ENCODE measurements around the gene AOC3. TPM values are rescaled to one million over a fixed set of nuclear protein-coding genes. Genes with fewer than 3 reads are reported as not detected.
A peak's percentile ranks its signal among the peaks of the same experiment; 100 is the strongest.

Gene AOC3
- total and polyA plus RNA-seq, 2 donors (not counting 3 experiments of a cell fraction or from before 2014, with no cell fraction given): 0.11 to 0.27 TPM

DNA sequence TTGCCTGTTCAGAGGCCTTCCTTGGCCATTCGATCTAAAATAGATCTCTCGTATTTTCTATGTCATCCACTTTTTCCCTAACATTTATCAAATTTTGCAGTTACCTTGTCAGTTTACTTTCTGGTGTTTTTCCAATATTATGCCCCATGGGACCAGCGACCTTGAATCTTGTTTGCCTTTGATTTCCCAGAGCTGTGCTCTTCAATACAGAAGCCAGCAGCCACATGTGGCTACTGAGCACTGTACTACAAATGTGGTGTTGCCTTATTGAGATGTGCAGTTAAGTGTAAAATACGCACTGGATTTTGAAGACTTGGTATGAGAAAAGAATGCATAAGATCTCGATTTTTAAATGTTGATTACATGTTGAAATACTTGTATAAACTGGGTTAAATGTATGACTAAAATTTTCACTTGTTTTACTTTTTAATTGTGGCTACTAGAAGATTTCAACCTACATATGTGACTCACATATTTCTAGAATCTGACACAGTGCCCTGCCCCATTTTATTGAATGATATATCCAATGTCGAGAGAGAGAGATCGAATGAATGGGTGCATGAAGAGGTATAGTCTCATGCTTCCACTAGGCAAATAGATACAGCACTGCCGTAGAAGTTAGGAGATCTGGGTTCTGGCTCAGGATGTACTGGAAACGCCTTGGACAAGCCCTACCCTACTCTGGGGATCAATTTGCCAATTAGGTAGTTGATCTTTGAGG lies 18.6 kb upstream of the AOC3 start:
- Histone ChIP-seq H4K20me1 (replicated peaks; ENCODE audit: control insufficient read depth, extremely low read depth, insufficient read depth, low read length) (no peaks in the 10 kb centered on the region), H3K79me2 (ENCODE audit: control insufficient read depth, insufficient read depth, low read length) (peaks cover 24% of the 10 kb centered on the region), H3K4me1 (ENCODE audit: control insufficient read depth, extremely low read depth, insufficient read depth, low read length) (peaks cover 17% of the 10 kb centered on the region), H2AFZ (ENCODE audit: low read depth, low read length) (peak overlapping the region; percentile 68), H3K4me3 (replicated peaks in 1 of 3; ENCODE audit: insufficient read depth in 1 of 3, low read depth in 1 of 3, low read length in 3 of 3) (peak overlapping the region; percentile 58 to 81 (median 80)), H3K4me2 (ENCODE audit: insufficient read depth, low read length) (peak overlapping the region; percentile 68), H3K9me3 (replicated peaks; ENCODE audit: control insufficient read depth, insufficient read depth, low read length) (no peaks in the 10 kb centered on the region), H3K27me3 (ENCODE audit: control insufficient read depth in 2 of 2, insufficient read depth in 2 of 2, low read length in 2 of 2) (peaks cover 6 to 10% of the 10 kb centered on the region in 2 experiments), H3K27ac (ENCODE audit: insufficient read depth, low read depth, low read length) (peak overlapping the region; percentile 71), H3K36me3 (ENCODE audit: control insufficient read depth in 2 of 2, extremely low read depth in 1 of 2, insufficient read depth in 2 of 2, low read length in 2 of 2) (peaks cover 2 to 6% of the 10 kb centered on the region in 2 experiments), H3K9ac (replicated peaks; ENCODE audit: extremely low read depth, insufficient read depth, low read length) (peak overlapping the region; percentile 86), H3K9me1 (replicated peaks; ENCODE audit: control insufficient read depth, extremely low read depth, insufficient read depth, low read length) (no peaks in the 10 kb centered on the region)
- POLR2A ChIA-PET: no interaction called here
- DNase-seq (ENCODE audit: low read depth, low spot score) (no peak), FAIRE-seq (no peak)
- no TSS peak for BruUV-seq (replicated peaks)
- CTCF ChIA-PET: interaction anchor here (0.8 to 2.1 kb wide), 3 partner anchors 8 to 254 kb away, joined by 3 to 18 read pairs (median 3); partner anchors contain the start of genes BECN1 and PSMC3IP
- dilution Hi-C loops (cut with MboI; ENCODE audit: extremely low pct_ligation_motif_present, low sequenced_read_pairs): no loop called here
- TF ChIP-seq, protein P1, sequence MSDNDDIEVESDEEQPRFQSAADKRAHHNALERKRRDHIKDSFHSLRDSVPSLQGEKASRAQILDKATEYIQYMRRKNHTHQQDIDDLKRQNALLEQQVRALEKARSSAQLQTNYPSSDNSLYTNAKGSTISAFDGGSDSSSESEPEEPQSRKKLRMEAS (IDR thresholded peaks at IDR 0.05; ENCODE audit: insufficient read depth, insufficient read length): no peak
- TF ChIP-seq EZH2 (IDR thresholded peaks at IDR 0.05; ENCODE audit: borderline replicate concordance, low read depth, low read length, severe bottlenecking): no peak
- TF ChIP-seq FOS (IDR thresholded peaks at IDR 0.05; ENCODE audit: borderline replicate concordance, insufficient read depth, low read length): no peak
- no peak for TF ChIP-seq GATA2 (IDR thresholded peaks at IDR 0.05; ENCODE audit: insufficient read depth, insufficient read length, low read depth, low read length)
- TF ChIP-seq POLR2A (IDR thresholded peaks at IDR 0.05; ENCODE audit: low read depth, low read length): no peak
- no peak for TF ChIP-seq JUN (IDR thresholded peaks at IDR 0.05; ENCODE audit: borderline replicate concordance, insufficient read depth, insufficient read length, low read depth)
- no peak for TF ChIP-seq MYC (IDR thresholded peaks at IDR 0.05; ENCODE audit: low read depth, low read length)
- TF ChIP-seq, protein P2, sequence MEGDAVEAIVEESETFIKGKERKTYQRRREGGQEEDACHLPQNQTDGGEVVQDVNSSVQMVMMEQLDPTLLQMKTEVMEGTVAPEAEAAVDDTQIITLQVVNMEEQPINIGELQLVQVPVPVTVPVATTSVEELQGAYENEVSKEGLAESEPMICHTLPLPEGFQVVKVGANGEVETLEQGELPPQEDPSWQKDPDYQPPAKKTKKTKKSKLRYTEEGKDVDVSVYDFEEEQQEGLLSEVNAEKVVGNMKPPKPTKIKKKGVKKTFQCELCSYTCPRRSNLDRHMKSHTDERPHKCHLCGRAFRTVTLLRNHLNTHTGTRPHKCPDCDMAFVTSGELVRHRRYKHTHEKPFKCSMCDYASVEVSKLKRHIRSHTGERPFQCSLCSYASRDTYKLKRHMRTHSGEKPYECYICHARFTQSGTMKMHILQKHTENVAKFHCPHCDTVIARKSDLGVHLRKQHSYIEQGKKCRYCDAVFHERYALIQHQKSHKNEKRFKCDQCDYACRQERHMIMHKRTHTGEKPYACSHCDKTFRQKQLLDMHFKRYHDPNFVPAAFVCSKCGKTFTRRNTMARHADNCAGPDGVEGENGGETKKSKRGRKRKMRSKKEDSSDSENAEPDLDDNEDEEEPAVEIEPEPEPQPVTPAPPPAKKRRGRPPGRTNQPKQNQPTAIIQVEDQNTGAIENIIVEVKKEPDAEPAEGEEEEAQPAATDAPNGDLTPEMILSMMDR (IDR thresholded peaks at IDR 0.05; ENCODE audit: extremely low read depth in 1 of 2, insufficient read depth in 1 of 2, low read depth in 1 of 2, low read length in 2 of 2): no peak
- TF ChIP-seq POLR2AphosphoS5 (IDR thresholded peaks at IDR 0.05; ENCODE audit: insufficient read depth, low read depth, low read length): no peak
- intact Hi-C loops (cut with micrococcal nuclease): no loop called here

Data from endothelial cell of umbilical vein (primary cell).